ENCODE data around the gene SLC9A9. TPM values are rescaled to one million over a fixed set of nuclear protein-coding genes. Genes with fewer than 3 reads are reported as not detected.

The SLC9A9 gene
- total and polyA plus RNA-seq, 4 donors = 3.3 to 15.0 (median 6.1) TPM

- DNase-seq (ENCODE audit: low spot score) = no peak
- Histone ChIP-seq H3K36me3 (ENCODE audit: control insufficient read depth in 4 of 4, insufficient read depth in 3 of 4, low read depth in 1 of 4, low read length in 3 of 4) (no peaks in the 10 kb centered on the region), H3K27ac (ENCODE audit: low read depth in 1 of 2, low read length in 2 of 2) (no peak overlapping the region), H3K9me3 (ENCODE audit: control insufficient read depth in 4 of 4, low read length in 3 of 4) (no peaks in the 10 kb centered on the region), H3K4me1 (ENCODE audit: control insufficient read depth in 4 of 4, insufficient read depth in 4 of 4, low read length in 3 of 4) (peaks cover 0 to 6% (median 3%) of the 10 kb centered on the region in 4 donors), H3K9ac (ENCODE audit: low read depth in 1 of 2, low read length in 2 of 2) (no peak overlapping the region), H3K4me3 (ENCODE audit: low read depth in 1 of 3, low read length in 3 of 3) (no peak overlapping the region), H3K27me3 (ENCODE audit: control insufficient read depth in 4 of 4, insufficient read depth in 4 of 4, low read length in 3 of 4) (no peaks in the 10 kb centered on the region)
- 95% methylated on average over 1 of the region's 1 CpG for WGBS
- no peak for TF ChIP-seq TAF1 (conservative IDR thresholded peaks at IDR 0.05)
- no peak for TF ChIP-seq NR2F2 (IDR thresholded peaks at IDR 0.05)
- TF ChIP-seq, protein P1, sequence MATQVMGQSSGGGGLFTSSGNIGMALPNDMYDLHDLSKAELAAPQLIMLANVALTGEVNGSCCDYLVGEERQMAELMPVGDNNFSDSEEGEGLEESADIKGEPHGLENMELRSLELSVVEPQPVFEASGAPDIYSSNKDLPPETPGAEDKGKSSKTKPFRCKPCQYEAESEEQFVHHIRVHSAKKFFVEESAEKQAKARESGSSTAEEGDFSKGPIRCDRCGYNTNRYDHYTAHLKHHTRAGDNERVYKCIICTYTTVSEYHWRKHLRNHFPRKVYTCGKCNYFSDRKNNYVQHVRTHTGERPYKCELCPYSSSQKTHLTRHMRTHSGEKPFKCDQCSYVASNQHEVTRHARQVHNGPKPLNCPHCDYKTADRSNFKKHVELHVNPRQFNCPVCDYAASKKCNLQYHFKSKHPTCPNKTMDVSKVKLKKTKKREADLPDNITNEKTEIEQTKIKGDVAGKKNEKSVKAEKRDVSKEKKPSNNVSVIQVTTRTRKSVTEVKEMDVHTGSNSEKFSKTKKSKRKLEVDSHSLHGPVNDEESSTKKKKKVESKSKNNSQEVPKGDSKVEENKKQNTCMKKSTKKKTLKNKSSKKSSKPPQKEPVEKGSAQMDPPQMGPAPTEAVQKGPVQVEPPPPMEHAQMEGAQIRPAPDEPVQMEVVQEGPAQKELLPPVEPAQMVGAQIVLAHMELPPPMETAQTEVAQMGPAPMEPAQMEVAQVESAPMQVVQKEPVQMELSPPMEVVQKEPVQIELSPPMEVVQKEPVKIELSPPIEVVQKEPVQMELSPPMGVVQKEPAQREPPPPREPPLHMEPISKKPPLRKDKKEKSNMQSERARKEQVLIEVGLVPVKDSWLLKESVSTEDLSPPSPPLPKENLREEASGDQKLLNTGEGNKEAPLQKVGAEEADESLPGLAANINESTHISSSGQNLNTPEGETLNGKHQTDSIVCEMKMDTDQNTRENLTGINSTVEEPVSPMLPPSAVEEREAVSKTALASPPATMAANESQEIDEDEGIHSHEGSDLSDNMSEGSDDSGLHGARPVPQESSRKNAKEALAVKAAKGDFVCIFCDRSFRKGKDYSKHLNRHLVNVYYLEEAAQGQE (IDR thresholded peaks at IDR 0.05) = no peak
- TF ChIP-seq GABPA (IDR thresholded peaks at IDR 0.05 in 1 of 2, conservative IDR thresholded peaks at IDR 0.05 in 1 of 2) = no peak
- TF ChIP-seq SP1 (IDR thresholded peaks at IDR 0.05) = no peak
- no peak for TF ChIP-seq EGR1 (IDR thresholded peaks at IDR 0.05; ENCODE audit: low read depth in 2 of 2)
- TF ChIP-seq HNF4G (IDR thresholded peaks at IDR 0.05) = no peak
- TF ChIP-seq RXRA (IDR thresholded peaks at IDR 0.05) = no peak
- TF ChIP-seq ATF3 (IDR thresholded peaks at IDR 0.05) = no peak
- TF ChIP-seq FOXA1 (IDR thresholded peaks at IDR 0.05) = no peak
- TF ChIP-seq RAD21 (IDR thresholded peaks at IDR 0.05) = no peak
- no peak for TF ChIP-seq YY1 (IDR thresholded peaks at IDR 0.05)
- no peak for TF ChIP-seq JUND (IDR thresholded peaks at IDR 0.05)
These were observed 625.3 kb downstream of the SLC9A9 start for GRCh38 chr3:143222981-143223380.

GRCh38 chr3:143222505-143222904, 625.8 kb downstream of the SLC9A9 start:
- 71% methylated on average over 3 of the region's 3 CpGs for WGBS
- no peak for DNase-seq (ENCODE audit: low spot score)
- H3K4me3 ChIP-seq (ENCODE audit: low read depth in 1 of 3, low read length in 3 of 3) = no peak overlapping the region
- no peaks in the 10 kb centered on the region for H3K9me3 ChIP-seq (ENCODE audit: control insufficient read depth in 4 of 4, low read length in 3 of 4)
- H3K27ac ChIP-seq (ENCODE audit: low read depth in 1 of 2, low read length in 2 of 2) = no peak overlapping the region
- no peak overlapping the region for H3K9ac ChIP-seq (ENCODE audit: low read depth in 1 of 2, low read length in 2 of 2)
- peaks cover 0 to 7% (median 3%) of the 10 kb centered on the region in 4 donors for H3K4me1 ChIP-seq (ENCODE audit: control insufficient read depth in 4 of 4, insufficient read depth in 4 of 4, low read length in 3 of 4)
- H3K36me3 ChIP-seq (ENCODE audit: control insufficient read depth in 4 of 4, insufficient read depth in 3 of 4, low read depth in 1 of 4, low read length in 3 of 4) = no peaks in the 10 kb centered on the region
- no peaks in the 10 kb centered on the region for H3K27me3 ChIP-seq (ENCODE audit: control insufficient read depth in 4 of 4, insufficient read depth in 4 of 4, low read length in 3 of 4)
- TF ChIP-seq HNF4G (IDR thresholded peaks at IDR 0.05) (no peak), EGR1 (IDR thresholded peaks at IDR 0.05; ENCODE audit: low read depth in 2 of 2) (no peak), YY1 (IDR thresholded peaks at IDR 0.05) (no peak)

DNA sequence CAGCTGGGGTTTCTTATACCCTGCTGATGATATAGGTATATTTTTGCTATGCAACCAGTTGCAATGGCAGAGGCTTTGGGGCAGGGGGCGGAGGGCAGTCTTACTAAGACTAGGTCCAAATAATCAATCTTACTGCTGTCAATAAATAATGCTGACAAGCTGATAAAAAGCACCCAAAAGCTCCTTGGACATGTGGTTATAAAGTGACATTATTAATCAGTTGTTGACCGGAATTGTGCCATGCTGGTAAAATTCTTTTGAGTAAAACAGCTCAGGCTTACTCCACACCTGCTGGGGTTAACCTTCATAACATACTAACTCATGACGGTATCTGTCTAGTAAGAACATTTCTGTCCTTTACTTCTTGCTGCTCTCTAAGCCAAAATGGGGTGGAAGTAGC, 626.8 kb downstream of the SLC9A9 start:
- peaks cover 2 to 11% (median 8%) of the 10 kb centered on the region in 4 donors for H3K4me1 ChIP-seq (ENCODE audit: control insufficient read depth in 4 of 4, insufficient read depth in 4 of 4, low read length in 3 of 4)
- TF ChIP-seq, protein P2, sequence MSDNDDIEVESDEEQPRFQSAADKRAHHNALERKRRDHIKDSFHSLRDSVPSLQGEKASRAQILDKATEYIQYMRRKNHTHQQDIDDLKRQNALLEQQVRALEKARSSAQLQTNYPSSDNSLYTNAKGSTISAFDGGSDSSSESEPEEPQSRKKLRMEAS (IDR thresholded peaks at IDR 0.05) = no peak
- TF ChIP-seq FOXA1 (IDR thresholded peaks at IDR 0.05) (no peak), RAD21 (IDR thresholded peaks at IDR 0.05) (no peak), JUND (IDR thresholded peaks at IDR 0.05) (no peak), EGR1 (IDR thresholded peaks at IDR 0.05; ENCODE audit: low read depth in 2 of 2) (no peak), HNF4A (conservative IDR thresholded peaks at IDR 0.05) (no peak)
- TF ChIP-seq, protein P3, sequence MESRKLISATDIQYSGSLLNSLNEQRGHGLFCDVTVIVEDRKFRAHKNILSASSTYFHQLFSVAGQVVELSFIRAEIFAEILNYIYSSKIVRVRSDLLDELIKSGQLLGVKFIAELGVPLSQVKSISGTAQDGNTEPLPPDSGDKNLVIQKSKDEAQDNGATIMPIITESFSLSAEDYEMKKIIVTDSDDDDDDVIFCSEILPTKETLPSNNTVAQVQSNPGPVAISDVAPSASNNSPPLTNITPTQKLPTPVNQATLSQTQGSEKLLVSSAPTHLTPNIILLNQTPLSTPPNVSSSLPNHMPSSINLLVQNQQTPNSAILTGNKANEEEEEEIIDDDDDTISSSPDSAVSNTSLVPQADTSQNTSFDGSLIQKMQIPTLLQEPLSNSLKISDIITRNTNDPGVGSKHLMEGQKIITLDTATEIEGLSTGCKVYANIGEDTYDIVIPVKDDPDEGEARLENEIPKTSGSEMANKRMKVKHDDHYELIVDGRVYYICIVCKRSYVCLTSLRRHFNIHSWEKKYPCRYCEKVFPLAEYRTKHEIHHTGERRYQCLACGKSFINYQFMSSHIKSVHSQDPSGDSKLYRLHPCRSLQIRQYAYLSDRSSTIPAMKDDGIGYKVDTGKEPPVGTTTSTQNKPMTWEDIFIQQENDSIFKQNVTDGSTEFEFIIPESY (IDR thresholded peaks at IDR 0.05) = no peak
- WGBS = 91% methylated on average over 3 of the region's 3 CpGs

More for the DNA sequence above, 626.8 kb downstream of the SLC9A9 start:
- H3K27me3 ChIP-seq (ENCODE audit: control insufficient read depth in 4 of 4, insufficient read depth in 4 of 4, low read length in 3 of 4) = no peaks in the 10 kb centered on the region
- no peak overlapping the region for H3K9ac ChIP-seq (ENCODE audit: low read depth in 1 of 2, low read length in 2 of 2)
- no peak for DNase-seq (ENCODE audit: low spot score)
- no peaks in the 10 kb centered on the region for H3K9me3 ChIP-seq (ENCODE audit: control insufficient read depth in 4 of 4, low read length in 3 of 4)
- H3K27ac ChIP-seq (ENCODE audit: low read depth in 1 of 2, low read length in 2 of 2) = no peak overlapping the region
- H3K4me3 ChIP-seq (ENCODE audit: low read depth in 1 of 3, low read length in 3 of 3) = no peak overlapping the region
- H3K36me3 ChIP-seq (ENCODE audit: control insufficient read depth in 4 of 4, insufficient read depth in 3 of 4, low read depth in 1 of 4, low read length in 3 of 4) = no peaks in the 10 kb centered on the region
